T-helper 9 cell (primary cell): ENCODE measurements around the gene LRRC40.

Source experiments
- DNase-seq: peaks from one replicate; pipeline ENCODE4 v3.0.0-alpha.2; 2020

Gene LRRC40

DNA sequence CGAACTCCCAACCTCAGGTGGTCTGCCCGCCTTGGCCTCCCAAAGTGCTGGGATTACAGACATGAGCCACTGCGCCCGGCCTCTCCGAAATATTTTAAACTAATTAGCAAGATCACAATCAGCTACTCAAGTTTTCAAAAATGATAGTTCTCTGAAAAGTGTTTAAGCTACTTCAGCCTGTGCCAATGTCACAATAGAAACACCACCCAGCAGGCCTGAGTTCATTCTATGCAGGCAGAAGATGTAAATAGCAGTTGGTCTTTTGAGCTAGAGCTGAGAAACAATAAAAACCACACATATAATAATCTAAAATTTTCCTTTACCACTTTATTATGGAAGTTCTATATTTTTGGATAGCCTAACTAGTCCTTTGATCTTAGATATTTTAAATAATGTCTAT lies 96.1 kb downstream of the LRRC40 start:
- DNase-seq: no peak

DNA sequence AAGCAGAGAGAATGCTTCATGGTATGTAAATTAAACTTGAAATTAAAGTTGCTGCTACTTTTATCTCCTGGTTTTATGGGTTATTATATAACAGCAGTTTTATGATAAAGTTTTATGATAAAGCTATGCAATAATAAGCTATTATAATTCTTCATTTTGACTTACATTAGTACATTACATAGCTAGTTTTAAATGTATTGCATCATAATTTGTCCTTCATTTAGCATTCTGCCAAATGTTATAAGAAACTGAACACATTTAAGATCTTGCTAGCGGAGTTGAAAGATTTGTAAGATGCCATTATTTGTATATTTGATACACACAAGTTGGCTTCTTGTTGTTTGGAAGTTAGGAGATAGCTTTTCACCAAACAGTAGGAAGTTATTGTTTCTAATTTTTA lies 101.6 kb downstream of the LRRC40 start:
- DNase-seq: no peak

DNA sequence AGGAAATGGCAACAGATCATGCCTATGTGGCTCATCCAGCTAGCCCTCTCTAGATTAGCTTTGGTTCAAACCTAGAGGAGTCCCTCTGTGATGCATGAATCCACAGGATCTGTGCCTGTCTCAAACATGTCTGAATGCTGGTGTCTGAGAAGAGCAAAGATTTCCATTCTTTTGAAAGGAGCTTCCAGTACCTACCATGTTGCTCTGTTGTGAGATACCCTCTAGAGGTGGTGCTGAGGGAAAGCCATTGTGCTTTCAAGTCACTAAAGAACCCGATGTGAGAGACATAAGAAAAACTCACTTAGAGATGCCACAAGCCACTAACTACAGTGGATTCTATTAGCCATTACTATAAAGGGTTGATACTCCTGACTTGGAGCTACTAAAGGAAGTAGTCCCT lies 103.6 kb downstream of the LRRC40 start:
- no peak for DNase-seq

DNA sequence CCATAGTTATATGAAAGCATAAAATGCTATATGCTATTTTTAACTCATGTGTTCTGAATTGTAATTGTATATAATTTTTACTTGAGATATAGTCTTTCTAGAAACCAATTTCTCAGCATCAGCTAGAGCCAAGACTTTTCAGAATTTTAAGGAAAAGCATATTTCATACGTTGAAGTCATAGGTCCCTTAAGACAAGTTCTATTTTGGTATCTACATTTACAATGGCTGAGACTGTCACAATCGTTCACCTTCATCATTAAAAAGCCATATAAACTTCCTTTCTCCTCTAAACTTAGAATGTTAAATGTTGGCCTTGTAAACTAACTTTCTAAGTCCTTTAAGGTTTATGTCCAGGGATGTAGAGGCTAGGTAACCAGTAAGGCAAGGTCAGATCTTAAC lies 104.1 kb downstream of the LRRC40 start:
- no peak for DNase-seq
